IPS-18a (cell line): ENCODE results near the gene TBL3.
"Not testable (repeated sequence)": the region's sequence is repeated elsewhere in the genome, so short reads cannot be mapped to it uniquely, and the experiment has no call there.

ENCODE experiments used
- H3K27ac ChIP-seq: one replicate; pipeline ENCODE4 v1.5.1; 2013; ENCODE audit warnings: low read length
- H3K27me3 ChIP-seq: one replicate; pipeline ENCODE4 v1.6.1; 2013; ENCODE audit warnings: mild to moderate bottlenecking, low read length; ENCODE audit not compliant: control insufficient read depth, insufficient read depth
- H3K36me3 ChIP-seq: one replicate; pipeline ENCODE4 v1.6.1; 2013; ENCODE audit warnings: low read depth, low read length; ENCODE audit not compliant: control insufficient read depth
- H3K4me1 ChIP-seq: one replicate; pipeline ENCODE4 v1.6.1; 2013; ENCODE audit warnings: low read depth, low read length; ENCODE audit not compliant: control insufficient read depth
- H3K4me3 ChIP-seq: one replicate; pipeline ENCODE4 v1.5.1; 2013; ENCODE audit warnings: low read length
- H3K9ac ChIP-seq: one replicate; pipeline ENCODE4 v1.6.1; 2013; ENCODE audit warnings: mild to moderate bottlenecking, low read length, moderate library complexity
- H3K9me3 ChIP-seq: one replicate; pipeline ENCODE4 v1.6.1; 2013; ENCODE audit warnings: low read depth, low read length; ENCODE audit not compliant: control insufficient read depth

Gene TBL3

DNA sequence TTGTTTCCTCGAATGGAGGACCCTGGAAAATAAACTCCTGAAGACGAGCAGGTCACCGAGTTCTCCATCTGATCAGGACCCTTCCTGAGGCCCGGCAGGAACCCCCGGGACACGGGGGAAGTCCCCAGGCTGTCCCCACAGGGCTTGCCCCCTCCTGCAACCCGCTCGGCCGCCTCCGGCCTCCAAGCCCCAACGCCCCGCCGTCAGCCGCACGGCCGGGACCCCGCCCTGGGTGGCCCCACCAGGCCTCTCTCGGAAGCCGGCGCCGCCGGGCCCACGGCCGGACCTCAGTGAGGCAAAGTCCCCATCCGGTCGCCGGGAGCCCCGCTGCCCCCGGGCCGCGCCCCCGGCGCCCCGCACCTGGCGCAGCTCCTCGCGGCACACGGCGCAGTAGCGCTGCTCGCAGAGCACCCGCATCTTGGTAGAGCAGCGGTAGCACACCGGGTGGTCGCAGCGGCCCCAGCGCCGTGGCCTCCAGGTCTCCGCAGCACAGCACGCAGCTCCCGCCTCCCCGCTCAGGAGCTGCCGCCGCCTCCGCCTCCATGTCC is 37.4 kb downstream of the TBL3 start:
- Histone ChIP-seq H3K27ac (no peak overlapping the region), H3K9me3 (no peaks in the 10 kb centered on the region), H3K36me3 (no peaks in the 10 kb centered on the region), H3K9ac (peak overlapping the region; percentile 73), H3K27me3 (no peaks in the 10 kb centered on the region), H3K4me3 (peak overlapping the region; percentile 78), H3K4me1 (peaks cover 16% of the 10 kb centered on the region)

DNA sequence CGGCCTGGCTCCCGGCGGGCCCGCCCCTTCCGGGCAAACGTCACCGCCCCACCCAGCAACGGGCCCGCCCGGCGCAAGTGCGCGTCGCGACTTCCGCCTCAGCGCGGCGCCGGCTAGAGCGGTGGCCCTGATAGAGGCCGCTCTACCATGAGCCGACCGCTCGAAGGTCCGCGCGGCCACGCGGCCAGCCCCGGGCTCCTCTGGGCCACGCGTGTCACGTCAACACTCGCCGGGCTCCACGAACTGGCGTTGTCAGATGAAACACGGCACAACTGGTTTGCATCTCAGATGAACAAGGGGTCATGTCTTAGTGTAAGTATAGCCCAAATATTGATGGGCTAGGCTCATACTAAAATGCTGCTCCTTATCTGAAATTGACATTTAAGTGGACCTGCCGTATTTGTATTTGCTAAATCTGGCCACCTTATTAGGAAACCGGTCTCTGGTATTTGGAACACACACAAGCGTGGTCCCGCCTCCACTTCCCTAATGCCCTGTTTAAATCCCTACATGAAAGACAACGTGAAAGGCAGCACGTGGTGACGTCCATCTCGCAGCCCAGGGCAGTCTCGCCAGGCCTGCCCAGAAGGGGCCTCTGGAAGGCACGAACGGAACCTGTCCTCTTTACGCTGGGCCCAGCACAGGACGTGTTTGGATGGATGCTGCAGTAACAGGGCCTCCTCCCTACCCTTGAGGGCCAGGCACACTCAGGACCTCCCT is 38.1 kb downstream of the TBL3 start, which contains the start of gene ZNF598:
Gene ZNF598 (minus strand): TSS at position 31 of the 720 bp plus-strand sequence.
- peak within 1 kb of the TSS; percentile 93 for H3K27ac ChIP-seq
- peaks cover 14% of the 10 kb centered on the region for H3K4me1 ChIP-seq

DNA sequence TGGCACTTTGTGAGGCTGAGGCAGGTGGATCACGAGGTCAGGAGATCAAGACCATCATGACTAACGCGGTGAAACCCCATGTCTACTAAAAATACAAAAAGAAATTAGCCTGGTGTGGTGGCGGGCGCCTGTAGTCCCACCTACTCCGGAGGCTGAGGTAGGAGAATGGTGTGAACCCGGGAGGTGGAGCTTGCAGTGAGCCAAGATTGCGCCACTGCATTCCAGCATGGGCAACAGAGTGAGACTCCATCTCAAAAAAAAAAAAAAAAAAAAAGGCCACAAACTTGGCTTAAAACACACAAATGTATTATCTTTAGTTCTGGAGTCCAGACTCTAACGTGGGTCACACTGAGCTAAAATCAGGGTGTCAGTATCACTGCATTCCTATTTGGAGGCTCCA is 39.9 kb downstream of the TBL3 start:
- H3K27me3 ChIP-seq, H3K36me3 ChIP-seq, H3K9me3 ChIP-seq, H3K27ac ChIP-seq, H3K9ac ChIP-seq, H3K4me3 ChIP-seq: not testable (repeated sequence)
- peaks cover 14% of the 10 kb centered on the region for H3K4me1 ChIP-seq

More for the DNA sequence above, 38.1 kb downstream of the TBL3 start, which contains the start of gene ZNF598:
- Histone ChIP-seq H3K4me3 (peak within 1 kb of the TSS; percentile 98), H3K9ac (peak within 1 kb of the TSS; percentile 97), H3K27me3 (no peaks in the 10 kb centered on the region), H3K9me3 (no peaks in the 10 kb centered on the region), H3K36me3 (no peaks in the 10 kb centered on the region)

DNA sequence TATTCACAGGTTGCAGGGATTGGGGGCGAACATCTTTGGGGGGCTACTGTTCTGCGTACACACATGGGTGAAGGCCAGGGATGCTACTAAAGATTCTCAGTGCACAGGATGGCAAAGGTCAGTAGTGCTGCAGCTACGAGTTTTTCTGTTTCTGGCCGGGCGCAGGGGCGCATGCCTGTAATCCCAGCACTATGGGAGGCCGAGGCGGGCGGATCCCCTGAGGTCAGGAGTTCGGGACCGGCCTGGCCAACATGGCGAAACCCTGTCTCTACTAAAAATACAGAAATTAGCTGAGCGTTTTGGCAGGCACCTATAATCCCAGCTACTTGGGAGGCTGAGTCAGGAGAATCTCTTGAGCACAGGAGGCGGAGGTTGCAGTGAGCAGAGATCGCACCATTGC is 41.7 kb downstream of the TBL3 start:
- H3K4me1 ChIP-seq: peaks cover 7% of the 10 kb centered on the region
- H3K36me3 ChIP-seq: no peaks in the 10 kb centered on the region
- H3K27ac ChIP-seq: no peak overlapping the region
- H3K9me3 ChIP-seq: no peaks in the 10 kb centered on the region
- no peaks in the 10 kb centered on the region for H3K27me3 ChIP-seq
- H3K9ac ChIP-seq: no peak overlapping the region
- no peak overlapping the region for H3K4me3 ChIP-seq

DNA sequence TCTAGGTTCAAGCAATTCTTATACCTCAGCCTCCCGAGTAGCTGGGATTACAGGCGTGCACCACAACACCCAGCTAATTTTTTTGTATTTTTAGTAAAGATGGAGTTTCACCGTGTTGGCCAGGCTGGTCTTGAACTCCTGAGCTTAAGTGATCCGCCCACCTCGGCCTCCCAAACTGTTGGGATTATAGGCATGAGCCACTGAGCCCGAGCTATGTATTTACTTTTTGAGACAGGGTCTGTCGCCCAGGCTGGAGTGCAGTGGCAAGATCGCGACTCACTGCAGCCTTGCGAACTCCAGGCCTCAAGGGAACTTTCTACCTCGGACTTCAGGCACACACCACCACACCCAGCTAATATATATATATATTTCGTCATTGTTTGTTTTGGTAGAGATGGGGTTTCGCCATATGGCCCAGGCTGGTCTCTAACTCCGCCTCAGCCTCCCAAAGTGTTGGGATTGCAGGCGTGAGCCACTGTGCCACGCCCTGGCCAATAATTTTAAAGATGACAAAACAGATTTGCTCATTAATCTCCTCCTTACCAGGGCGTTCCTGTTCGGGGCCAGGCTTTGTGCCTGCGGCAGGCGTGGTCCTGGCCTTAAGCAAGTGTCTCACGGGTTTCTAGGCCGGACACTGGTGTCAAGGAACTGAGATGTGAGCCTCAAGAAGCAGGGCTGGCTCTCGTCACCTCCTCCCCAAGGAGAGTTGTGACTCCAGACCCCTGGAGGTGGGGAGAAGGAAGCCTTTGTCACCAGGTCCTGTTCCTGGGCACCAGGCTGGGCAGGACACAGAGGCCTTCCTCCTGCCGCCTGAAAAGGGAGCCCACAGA is 43.5 kb downstream of the TBL3 start:
- no peak overlapping the region for H3K27ac ChIP-seq
- peaks cover 17% of the 10 kb centered on the region for H3K27me3 ChIP-seq
- no peaks in the 10 kb centered on the region for H3K9me3 ChIP-seq
- H3K4me3 ChIP-seq: no peak overlapping the region
- no peaks in the 10 kb centered on the region for H3K36me3 ChIP-seq
- peaks cover 3% of the 10 kb centered on the region for H3K4me1 ChIP-seq
- no peak overlapping the region for H3K9ac ChIP-seq

DNA sequence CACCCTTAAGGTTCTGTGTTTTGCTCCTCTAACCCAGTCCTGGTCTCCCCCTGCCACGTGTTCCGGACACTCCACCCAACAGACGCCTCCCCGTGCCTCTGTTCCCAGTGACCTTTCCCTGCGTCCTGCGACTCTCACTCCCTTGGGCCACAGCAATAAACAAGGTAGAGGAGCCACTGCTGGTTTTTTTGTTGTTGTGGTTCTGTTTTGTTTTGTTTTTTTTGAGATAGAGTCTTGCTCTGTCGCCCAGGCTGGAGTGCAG is 44.0 kb downstream of the TBL3 start:
- peaks cover 23% of the 10 kb centered on the region for H3K27me3 ChIP-seq
- H3K9me3 ChIP-seq: no peaks in the 10 kb centered on the region
- H3K9ac ChIP-seq: no peak overlapping the region
- H3K4me3 ChIP-seq: no peak overlapping the region
- H3K4me1 ChIP-seq: no peaks in the 10 kb centered on the region
- no peaks in the 10 kb centered on the region for H3K36me3 ChIP-seq
- no peak overlapping the region for H3K27ac ChIP-seq

DNA sequence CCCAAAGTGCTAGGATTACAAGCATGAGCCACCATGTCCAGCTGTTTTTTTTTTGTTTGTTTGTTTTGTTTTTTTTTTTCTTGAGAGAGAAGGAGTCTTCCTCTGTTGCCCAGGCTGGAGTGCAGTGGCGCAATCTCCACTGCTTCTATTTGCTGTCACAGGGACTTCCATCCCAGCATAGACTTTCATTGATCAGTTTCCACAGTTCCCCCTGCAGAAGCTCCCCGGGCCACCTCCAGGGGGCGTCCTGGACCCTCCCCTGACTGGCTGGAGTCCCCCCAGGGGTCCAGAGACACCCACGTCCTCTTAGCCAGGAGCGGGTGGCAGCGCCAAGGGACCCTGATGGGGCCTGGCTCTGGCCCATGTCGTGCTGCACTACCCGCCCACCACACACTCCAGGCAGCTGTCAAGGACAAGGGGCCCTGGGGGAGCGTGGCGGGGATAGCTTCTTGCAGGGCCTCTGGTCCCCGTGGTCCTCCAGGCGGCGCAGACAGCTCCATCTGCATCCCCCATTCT is 44.6 kb downstream of the TBL3 start:
- Histone ChIP-seq H3K27ac (no peak overlapping the region), H3K9me3 (no peaks in the 10 kb centered on the region), H3K9ac (no peak overlapping the region), H3K4me3 (no peak overlapping the region), H3K36me3 (no peaks in the 10 kb centered on the region), H3K4me1 (no peaks in the 10 kb centered on the region), H3K27me3 (peaks cover 29% of the 10 kb centered on the region)

DNA sequence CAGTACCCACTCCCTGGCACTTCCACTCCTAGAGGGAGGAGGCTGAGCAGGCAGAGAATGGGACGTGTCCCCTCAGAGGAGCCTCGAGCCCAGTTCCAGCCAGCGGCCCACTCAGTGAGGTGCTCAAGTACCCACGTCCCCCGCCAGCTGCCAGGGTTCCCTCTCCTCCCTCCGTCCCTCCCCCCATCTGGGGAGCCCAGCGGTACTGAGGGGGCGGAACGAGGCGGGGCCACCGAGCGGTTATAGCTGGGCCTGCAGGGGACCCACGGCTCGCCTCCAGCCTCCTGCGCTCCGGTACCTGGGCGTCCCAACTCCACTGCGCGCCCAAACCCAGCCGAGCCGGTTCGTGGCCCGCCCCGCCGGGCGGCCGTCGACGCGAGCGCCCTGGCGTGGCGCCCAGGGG is 47.7 kb downstream of the TBL3 start, which contains the start of gene NPW:
Gene NPW (plus strand): TSS at position 268 of the 403 bp plus-strand sequence.
- H3K27ac ChIP-seq: no peak within 1 kb of the TSS
- H3K4me3 ChIP-seq: peak within 1 kb of the TSS; percentile 53
- no peaks in the 10 kb centered on the region for H3K4me1 ChIP-seq
- no peaks in the 10 kb centered on the region for H3K9me3 ChIP-seq
- H3K27me3 ChIP-seq: peaks cover 48% of the 10 kb centered on the region
- H3K9ac ChIP-seq: no peak within 1 kb of the TSS
- H3K36me3 ChIP-seq: no peaks in the 10 kb centered on the region

DNA sequence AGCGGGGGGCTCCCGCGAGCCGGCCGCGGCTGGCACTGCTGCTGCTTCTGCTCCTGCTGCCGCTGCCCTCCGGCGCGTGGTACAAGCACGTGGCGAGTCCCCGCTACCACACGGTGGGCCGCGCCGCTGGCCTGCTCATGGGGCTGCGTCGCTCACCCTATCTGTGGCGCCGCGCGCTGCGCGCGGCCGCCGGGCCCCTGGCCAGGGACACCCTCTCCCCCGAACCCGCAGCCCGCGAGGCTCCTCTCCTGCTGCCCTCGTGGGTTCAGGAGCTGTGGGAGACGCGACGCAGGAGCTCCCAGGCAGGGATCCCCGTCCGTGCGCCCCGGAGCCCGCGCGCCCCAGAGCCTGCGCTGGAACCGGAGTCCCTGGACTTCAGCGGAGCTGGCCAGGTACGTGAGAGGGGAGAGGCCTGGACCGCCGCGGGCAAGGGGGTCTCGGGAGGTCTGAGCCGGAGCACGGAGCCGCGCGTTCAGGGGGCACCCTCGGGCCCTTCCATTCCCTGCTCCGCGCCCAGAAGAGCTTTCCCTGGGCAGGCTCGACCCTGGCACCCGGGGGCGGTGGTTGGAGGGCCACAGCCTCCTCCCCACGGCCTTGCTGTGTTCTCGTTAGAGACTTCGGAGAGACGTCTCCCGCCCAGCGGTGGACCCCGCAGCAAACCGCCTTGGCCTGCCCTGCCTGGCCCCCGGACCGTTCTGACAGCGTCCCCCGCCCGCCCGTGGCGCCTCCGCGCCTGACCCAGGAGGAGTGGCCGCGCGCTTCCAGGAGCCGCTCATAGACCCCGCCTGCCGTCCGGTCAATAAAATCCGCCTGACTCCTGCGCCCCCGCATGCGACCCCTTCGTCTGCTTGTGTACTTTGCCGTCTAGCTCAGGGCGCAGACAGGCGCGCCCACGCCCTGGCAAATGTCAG is 48.3 kb downstream of the TBL3 start:
- peak overlapping the region; percentile 53 for H3K4me3 ChIP-seq
- no peak overlapping the region for H3K9ac ChIP-seq
- no peak overlapping the region for H3K27ac ChIP-seq
- H3K27me3 ChIP-seq: peaks cover 48% of the 10 kb centered on the region
- H3K4me1 ChIP-seq: no peaks in the 10 kb centered on the region
- H3K36me3 ChIP-seq: no peaks in the 10 kb centered on the region
- H3K9me3 ChIP-seq: no peaks in the 10 kb centered on the region

DNA sequence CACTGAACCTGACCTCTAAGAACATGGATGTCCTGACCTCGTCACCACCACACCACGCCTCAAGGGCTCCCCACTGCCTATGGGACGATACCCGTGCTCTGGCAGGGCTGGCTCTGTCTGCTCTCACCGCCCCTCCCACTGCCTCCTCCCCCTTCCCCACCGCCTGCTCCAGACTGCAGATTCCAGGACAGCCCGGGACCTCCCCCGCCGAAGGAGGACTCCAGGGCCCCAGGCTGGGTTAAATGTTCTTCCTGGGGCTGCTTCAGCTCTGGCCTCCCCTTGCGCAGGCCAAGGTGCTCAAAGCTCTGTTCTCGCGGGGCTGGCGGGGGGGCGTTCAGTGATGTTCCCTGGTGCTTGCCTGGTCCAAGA is 50.9 kb downstream of the TBL3 start:
- Histone ChIP-seq H3K4me3 (peak overlapping the region; percentile 61), H3K27ac (no peak overlapping the region), H3K9ac (no peak overlapping the region), H3K27me3 (peaks cover 69% of the 10 kb centered on the region), H3K36me3 (no peaks in the 10 kb centered on the region), H3K4me1 (no peaks in the 10 kb centered on the region), H3K9me3 (no peaks in the 10 kb centered on the region)
